Middle frontal gyrus (tissue), 1 donor: Measurements from ENCODE around the gene ELAC2.

ENCODE experiments used
- DNase-seq: peaks from one replicate; pipeline ENCODE4 v3.0.0-alpha.2; 2015; ENCODE audit warnings: low spot score; ENCODE audit errors: extremely low spot score

ELAC2 gene, protein sequence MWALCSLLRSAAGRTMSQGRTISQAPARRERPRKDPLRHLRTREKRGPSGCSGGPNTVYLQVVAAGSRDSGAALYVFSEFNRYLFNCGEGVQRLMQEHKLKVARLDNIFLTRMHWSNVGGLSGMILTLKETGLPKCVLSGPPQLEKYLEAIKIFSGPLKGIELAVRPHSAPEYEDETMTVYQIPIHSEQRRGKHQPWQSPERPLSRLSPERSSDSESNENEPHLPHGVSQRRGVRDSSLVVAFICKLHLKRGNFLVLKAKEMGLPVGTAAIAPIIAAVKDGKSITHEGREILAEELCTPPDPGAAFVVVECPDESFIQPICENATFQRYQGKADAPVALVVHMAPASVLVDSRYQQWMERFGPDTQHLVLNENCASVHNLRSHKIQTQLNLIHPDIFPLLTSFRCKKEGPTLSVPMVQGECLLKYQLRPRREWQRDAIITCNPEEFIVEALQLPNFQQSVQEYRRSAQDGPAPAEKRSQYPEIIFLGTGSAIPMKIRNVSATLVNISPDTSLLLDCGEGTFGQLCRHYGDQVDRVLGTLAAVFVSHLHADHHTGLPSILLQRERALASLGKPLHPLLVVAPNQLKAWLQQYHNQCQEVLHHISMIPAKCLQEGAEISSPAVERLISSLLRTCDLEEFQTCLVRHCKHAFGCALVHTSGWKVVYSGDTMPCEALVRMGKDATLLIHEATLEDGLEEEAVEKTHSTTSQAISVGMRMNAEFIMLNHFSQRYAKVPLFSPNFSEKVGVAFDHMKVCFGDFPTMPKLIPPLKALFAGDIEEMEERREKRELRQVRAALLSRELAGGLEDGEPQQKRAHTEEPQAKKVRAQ

DNA sequence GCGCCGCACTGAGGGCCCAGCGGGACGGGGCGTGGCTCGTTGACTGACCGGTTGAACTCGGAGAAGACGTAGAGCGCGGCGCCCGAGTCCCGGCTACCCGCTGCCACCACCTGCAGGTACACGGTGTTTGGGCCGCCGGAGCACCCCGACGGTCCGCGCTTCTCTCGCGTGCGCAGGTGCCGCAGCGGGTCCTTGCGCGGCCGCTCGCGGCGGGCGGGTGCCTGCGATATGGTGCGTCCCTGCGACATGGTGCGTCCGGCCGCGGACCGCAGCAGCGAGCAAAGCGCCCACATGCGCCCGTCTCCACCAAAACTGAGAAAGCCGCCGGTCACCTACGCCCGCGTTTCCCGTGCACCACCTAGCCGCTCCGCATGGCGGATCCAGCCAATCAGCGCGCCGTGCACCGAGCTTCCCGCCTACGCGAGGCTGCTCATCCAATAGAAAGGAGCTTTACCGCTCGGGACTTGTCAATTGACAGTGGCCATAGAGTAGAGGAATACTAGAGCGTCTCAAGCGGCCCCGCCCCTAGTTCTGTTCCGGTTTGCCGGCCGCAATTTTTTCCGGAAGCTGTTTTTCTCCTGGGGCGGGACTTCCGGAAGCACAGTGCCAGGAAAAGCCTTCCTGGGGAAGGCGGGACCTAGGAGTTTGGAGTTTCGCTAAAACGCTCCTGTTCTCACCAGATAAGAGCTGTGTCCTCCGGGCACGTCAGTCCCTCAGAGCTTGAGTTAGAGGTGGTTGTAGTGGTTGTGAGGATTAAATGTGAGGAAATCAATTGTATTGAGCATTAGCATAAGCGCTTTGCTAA, at the start of gene ELAC2:
ELAC2 (minus strand) TSS at position 373 of the 805 bp plus-strand sequence; CDS start at position 293, 80 bp downstream.
- peak; percentile 98 for DNase-seq

DNA sequence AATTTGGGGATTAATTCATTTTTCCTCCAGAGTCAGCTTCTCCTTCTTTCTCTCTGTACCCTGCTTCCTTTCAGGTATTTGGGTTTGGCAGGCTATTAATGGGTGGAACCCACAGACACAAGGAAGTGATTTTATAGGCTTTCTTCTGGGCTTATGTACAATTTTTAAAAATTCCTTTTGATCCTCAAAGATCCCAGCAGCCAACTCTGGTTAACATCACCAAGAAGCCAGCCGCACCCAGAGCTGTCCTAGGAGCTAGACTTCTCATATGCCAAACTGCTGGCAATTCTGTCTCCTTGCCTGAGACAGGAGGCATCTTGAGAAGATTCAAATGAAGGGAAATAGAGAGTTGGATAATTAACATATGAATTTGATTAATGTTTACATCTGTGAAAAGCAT, 47.2 kb upstream of the ELAC2 start:
- no peak for DNase-seq

DNA sequence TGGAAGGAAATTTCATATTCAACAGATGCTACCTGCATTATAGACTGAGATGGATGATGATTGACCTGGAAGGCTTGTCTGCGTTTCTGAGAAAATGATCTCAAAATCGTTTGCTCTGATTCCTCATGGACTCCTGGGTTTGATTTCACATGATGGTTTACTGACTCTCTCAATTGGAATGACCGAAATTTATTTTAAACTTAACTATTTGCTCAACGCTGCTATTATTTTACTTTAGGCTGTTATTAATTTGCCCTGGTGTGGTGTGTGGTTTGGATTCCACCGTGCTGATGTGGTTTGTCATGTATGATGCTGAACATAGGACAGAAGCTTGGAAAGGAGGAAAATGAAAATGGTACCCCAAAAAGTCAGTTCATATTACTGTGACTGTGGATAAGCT, 37.3 kb upstream of the ELAC2 start:
- DNase-seq: no peak

DNA sequence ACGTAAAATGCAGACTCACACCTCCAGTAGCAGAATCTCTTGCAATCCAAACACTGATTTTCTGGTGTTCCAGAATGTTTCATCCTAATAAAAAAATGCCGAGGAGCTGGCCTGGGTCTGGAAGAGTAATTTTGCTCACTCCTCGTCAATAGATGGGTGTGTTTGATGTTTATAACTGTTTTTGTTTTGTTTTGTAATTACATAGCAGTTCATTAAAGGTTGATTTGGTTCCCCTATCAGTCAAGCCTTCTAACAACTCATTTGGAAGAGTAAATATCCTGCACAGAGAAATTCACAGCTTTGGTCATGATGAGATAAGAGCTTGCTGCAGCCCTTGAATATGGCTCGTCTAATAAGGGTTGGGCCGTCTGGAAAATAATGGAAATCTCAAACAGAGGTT, 36.8 kb upstream of the ELAC2 start:
- DNase-seq: no peak

DNA sequence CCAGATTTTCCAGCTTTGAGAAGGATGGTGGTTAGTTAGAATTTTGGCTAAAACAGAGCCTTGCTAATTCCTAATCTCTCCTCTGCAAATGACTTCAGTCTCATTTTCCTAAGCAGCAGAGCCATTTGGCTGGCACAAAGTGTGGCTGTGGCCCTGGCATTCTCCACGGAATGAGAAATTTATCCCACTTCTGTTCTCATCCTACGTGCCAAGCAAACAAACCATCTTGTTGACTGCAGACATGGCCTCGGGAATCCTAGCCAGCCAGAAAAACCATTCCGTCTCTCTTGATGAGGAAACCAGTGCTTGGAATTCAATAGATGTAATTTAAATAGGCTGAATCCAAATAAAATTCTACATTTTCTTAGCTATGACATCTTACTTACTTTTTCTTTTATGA, 34.1 kb upstream of the ELAC2 start:
- DNase-seq: no peak

DNA sequence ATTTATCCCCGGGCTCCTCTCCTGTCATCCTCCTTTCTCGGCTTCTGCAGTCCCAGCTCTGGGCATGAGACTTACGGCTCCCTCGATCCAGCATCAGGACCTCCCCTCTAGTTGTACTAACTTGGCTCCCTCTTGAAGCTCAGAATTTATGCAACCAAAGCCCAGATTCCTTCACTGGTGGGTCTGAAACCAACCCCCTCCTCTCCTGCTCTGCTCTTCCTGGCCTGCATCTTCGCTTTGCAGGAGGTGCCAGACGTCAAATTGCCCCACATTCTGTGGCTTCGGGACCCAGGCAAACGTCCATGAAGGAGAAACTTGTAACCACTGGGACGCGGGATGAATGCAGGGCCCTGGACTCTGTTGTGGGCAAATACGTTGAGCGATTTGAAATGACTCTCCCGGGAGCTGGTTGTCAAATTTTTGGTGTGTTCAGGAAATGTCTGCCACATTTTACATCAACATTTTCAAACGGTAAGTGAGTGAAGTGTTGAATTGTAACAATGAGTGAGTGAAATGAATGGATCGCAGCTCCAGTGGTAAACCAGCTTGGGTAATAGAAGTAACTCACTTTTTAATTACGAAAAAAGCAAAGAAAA, 29.3 kb upstream of the ELAC2 start:
- DNase-seq: no peak

DNA sequence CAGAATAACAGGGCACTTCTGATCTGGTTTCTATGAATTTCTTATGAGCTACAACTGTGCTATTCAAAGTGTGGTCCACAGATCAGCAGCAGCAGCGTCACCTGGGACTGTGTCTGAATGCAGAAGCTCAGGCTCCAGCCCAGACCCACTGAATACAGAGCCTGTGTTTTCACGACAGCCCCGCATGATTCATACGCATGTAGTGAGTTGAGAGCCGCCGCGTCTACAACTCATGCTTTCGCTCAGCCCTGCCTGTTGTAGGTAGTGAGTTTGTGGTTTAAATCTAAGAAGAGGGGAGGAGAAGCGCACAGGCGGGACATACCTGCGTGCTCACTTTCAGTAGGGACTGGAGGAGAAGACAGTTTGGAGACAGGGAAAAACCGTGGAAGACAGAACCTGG, 28.5 kb upstream of the ELAC2 start:
- DNase-seq: no peak

DNA sequence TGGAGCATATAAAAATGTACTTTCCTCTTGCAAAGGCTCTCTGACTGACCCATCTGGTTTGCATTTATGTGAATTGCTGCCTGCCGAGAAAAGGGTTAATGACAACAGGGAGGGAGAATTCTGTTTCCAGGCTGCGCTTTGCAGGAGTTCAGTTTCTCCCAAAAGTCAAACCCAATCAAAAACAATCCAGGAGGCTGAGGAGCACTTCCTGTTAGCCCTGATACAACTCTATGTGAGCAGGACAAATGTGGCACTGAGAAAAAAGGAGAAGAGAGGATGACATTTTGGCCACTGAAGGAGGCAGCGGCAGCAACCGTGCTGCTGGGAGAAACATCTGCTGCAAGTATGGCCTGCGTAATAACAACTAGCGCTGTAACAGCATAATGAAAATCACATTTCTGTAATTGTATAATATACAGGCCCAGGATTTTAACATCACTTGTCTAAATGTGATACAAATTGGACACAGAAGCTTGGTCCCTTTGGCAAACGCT, 26.8 kb upstream of the ELAC2 start:
- no peak for DNase-seq

DNA sequence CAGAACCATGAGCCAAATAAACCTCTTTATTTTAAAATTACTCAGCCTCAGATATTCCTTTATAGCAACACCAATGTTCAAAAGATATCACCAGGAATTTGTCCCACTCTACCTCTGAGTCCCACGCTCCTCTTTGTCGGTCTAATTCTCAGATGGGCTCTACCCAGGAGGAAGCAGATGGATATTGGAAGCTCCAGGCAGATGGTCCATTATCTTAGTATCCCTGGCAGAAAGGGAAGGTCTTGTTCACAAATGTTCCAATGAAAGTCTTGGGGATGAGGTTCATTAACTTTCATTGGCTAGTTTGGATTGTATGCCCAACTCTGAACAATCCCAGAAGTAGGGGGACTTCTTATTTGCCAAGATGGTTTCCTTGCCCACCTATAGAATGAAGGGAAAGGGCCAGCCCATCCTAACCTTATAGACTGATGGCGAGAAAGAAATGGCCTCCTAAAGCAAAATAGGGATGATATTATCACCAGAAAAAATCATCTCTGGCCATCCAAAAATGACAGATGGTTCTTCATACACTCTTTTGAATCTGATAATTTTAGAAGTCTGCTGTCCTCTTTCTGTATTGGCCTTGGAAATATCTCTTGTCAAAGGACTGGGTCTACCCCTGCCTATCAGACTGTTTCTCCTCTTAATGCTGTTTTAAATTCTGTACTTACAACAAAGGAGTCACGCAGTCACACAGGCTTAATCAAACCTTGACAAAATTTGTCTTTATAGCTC, 21.3 kb upstream of the ELAC2 start:
- DNase-seq: no peak

DNA sequence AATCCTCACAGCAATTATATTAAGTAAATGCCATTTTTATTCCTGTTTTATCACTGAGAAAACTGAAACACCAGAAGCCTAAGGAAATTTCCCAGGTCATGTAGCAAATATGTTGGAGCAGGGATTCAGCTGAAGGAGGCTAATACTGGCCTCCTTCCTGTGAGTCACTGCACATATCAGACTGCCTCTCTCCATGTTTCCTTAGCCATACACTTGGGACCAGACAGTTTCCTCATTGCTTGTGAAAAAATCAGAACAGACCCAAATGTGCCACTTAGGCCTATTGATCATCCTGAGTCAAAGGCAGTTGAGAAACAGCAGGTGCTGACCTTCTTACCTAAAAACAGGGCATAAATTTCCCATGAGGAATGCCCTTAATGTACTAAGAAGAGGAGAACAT, 18.9 kb upstream of the ELAC2 start:
- DNase-seq: no peak

DNA sequence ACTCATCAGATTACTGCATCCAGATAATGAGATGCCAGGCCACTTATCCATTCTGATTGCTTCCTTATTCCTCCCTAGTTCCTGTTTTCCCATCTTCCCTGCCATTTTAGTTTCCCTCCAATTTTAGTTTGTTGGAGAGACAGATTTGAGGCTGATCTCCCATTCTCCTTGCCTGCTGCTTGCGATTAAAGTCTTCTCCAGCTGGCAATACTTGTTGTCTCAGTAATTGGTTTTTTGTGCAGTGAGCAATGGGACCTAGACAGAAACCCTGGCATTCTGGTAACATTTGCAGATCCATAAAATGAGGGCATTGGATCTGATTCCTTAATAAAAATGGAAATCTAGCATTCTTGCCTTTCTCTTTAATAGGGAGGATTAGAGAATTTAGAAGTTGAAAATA, 17.6 kb upstream of the ELAC2 start:
- no peak for DNase-seq

DNA sequence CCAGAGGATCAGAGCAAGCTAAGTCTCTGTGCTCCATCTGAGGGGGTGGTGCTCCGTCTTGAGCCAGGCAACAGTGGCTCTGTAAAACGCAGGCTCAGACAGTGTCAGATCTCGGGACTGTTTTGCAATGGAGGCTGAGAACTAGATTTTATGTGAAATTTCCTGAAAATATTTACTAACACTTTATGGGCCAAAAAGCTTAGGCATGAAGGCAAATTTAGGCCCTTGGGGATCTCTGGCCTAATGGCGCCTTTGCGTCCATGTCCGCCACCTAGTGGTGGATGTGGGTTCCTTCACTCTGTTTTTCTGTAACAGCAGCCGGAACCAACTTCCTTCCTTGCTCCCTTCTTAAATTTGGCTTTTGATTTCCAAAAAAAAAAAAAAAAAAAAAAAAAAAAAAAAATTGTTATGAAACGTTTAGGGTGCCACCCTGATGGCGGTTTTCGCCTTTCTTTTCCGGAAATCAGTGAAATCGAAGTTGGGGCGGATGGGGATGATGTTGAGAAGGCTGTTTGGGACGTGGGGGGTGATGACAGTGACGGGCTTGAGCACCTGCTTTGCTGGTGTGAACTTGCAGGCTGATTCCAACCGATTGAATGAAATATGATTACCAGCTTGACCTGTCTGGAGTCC, 14.0 kb upstream of the ELAC2 start:
- no peak for DNase-seq

DNA sequence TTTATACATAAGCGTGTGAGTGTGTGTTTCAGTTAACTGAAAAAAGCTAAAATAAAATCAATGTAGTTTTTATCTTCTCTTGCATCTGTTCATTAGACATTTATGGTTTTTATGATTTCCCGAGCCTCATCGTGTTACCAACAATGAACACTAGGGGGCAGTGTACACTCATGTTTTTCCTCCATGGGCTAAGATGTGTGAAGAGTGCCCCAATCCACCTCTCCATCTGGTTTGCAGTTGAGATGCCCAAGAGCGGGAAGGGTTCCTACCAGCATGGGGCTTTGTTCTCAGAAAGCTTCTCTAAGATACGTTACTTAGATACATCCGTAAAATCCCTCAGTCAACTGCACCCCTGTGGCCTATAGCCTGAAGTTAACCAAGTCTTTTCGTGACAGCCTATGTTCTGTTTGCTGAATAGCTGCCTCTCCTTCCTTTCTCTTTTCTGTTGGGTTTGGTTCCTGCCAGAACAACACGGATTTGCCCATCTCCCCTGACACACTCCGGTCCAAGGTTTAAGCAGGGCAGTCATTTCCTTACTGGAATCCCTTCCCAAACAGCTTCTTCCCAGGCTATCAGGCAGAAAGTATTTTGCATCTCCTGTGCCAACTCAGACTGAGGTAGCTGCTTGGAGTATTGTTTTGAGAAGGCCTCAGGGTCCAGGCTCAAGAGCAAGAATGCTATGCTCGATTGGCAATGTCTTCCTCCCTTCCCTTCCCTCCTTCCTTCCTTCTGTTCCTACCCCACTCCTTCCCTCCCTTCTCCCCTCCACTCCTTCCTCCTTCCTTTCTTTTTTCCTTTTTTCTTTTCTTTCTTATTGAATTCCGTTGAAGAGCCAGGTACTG, 12.9 kb upstream of the ELAC2 start:
- DNase-seq: peak; percentile 12

DNA sequence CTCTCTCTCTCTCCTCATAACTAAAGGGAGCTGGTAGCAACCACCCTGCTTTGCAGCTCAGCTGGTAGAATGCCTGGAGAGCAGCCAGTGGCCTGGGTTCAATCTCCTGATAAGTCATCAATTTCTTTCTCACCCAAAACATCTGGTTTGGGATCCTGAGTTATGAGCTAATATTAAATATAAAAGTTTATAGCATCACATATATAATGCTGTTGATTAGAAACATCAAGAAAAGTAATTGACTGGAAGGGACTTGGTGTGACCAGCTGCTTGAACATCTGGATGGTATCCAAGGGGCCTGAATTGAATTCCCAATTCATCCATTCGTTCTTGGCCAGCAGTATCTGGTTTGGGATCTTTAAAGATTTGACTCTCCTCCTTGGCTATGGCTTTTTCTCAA, 12.2 kb upstream of the ELAC2 start:
- no peak for DNase-seq

DNA sequence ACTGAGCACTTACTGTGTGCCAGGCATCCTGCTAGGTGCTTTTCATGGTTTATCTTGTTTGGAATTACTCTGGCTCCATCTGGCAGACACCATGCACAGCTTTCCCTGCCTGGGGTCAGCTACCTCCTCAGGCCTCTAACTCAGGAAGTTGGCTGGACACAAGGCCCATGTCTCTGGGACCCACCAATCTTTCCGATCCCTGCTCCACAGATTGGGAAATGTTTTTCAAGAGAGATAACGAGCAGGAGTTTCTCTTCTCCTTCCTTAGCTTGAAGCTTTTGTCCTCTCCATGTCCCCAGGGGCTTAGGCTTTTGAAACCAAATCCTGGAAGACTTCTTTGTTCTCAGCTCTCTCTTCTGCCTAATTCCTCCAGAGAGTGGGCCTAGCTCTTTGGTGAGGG, 11.5 kb upstream of the ELAC2 start:
- no peak for DNase-seq

DNA sequence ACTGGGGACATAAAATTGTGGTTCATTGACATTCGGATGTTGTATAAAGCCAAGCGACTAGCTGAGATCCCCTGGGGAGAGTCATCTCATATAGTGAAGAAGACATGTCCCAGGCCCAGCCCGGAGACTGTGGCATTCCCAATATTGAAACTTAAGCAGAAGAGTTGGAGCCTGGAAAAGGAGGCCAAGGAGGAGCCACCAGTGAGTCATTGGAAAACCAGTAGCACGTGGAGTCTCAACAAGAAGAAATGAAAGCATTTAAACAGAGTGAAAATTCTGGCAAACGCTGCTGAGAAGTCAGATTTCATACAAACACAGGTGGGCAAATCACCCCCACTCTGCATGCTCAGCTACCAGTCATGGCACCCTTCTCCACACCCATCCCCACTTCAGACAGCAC, 9.4 kb upstream of the ELAC2 start:
- no peak for DNase-seq

DNA sequence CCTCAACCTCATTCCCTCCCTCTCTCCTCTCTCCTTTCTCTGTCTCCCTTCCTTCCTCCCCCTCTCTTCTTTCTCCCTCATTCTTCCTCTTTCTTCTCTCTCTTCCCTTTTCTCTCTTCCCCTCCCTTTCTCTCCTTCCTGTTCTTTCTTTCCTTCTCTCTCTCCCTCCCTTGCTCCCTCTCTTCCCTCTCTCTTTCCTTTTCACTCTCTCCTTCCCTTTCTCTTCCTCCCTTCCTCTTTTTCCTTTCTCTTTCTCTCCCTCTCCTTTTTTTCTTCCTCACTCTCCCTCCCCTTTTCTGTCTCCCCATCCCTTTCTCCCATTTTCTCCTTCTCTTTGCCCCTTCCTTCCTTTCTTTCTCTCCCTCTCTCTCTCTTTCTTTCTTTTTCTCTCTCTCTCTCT, 7.9 kb upstream of the ELAC2 start:
- no peak for DNase-seq

DNA sequence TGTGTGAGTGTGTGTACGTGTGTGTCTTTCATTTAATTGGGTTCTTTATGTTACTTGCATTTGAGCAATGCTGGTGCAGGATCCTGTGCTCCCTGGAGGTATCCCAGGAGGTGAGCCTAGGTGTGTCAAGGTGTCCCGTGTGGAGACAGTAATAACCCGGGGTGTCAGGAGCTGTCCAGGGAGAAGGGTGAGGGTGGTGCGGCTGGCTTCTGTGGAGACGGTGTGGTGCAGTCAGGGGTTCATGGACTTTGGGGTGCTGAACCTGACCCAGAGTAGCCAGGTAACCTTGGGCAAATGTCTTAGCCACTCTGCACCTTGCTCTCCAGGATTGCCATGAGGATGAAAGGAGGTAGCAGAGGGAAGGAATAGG, 7.4 kb upstream of the ELAC2 start:
- DNase-seq: no peak

DNA sequence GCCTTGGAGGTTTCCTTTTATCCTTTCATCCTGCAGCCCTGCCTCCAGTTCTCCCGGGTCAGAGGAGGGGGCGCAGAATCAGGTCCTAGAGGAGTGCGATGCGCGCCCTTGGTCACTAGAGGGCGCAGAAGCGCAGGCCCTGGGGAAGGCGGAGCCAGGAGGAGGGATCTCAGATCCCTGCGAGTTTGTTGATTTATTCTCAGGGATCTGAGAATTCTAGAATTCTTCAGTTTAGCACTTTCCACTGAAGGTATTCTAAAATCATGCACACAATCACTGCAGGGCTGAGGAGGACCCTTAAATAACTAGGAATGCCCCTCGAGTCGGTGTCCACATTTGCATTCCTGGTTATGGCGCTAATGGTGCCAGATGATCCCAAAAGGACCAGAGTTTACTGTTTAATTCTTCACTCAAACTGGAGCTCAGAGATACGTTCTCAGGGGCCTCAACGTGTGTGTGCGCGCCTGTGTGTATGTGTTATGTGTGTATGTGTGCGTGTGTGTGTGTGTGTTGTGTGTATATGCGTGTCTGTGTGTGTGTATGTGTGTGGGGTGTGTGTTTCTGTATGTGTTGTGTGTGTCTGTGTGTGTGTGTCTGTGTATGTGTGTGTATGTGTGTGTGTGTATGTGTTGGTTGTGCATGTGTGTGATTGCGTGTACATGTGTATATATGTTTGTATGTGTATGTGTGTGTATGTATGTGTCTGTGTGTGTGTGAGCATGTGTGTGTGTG, 6.9 kb upstream of the ELAC2 start:
- peak; percentile 25 for DNase-seq
